ENCODE results near the gene EPHB6. TPM values are rescaled to one million over a fixed set of nuclear protein-coding genes. Genes with fewer than 3 reads are reported as not detected.

Gene EPHB6
- total RNA-seq, 1 donor from 2014 or later, result 4.4 TPM

DNA sequence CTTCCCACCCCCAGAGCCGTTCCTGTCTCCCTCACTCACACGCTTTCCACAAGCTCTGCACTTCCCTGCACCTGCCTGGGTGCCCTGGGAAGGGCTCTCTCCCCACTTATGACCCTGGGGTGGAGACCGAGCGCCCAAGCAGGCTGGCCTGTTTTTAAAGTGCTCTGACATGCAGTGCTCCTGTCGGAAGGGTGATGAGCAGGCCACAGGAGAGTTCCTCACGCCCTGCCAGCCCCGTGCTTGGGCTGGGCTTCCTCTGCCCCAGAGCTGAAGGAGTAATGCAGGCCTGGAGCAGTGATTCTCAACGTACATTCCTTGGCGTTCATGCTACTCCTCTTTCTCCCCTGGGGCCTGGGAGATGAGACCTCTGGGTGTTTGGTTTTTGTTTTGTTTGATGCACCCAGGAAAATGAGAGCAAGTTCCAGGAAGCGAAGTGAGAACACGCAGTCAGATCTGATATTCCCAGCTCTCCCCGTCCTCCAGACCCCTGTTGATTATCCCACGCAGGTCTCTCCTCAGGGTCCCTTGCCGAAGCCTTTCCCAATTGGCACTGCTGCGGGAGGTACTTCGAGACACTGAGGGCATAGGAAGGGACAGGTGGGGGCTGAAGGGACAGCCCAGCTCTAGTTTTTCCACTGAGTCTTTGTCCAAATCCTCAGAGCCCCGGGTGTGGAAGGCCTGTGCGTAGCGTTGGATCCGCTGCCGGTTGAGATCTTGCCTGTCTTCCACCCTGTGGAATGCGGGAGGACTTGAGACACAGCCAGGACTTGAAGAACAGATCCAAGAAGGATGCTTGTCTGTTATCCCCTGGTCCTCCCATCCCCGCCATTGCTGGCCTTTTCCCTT, 16.6 kb downstream of the EPHB6 start:
- Histone ChIP-seq H3K4me1 (no peaks in the 10 kb centered on the region), H3K27ac (replicated peaks) (no peak overlapping the region), H3K27me3 (ENCODE audit: low read depth) (peaks cover 27% of the 10 kb centered on the region), H3K9me3 (replicated peaks) (no peaks in the 10 kb centered on the region), H3K36me3 (no peaks in the 10 kb centered on the region), H3K4me3 (no peak overlapping the region)
- TF ChIP-seq CTCF (IDR thresholded peaks at IDR 0.05; ENCODE audit: borderline replicate concordance), result no peak
- no peak for DNase-seq
- intact Hi-C loops (cut with micrococcal nuclease), result no loop called here

DNA sequence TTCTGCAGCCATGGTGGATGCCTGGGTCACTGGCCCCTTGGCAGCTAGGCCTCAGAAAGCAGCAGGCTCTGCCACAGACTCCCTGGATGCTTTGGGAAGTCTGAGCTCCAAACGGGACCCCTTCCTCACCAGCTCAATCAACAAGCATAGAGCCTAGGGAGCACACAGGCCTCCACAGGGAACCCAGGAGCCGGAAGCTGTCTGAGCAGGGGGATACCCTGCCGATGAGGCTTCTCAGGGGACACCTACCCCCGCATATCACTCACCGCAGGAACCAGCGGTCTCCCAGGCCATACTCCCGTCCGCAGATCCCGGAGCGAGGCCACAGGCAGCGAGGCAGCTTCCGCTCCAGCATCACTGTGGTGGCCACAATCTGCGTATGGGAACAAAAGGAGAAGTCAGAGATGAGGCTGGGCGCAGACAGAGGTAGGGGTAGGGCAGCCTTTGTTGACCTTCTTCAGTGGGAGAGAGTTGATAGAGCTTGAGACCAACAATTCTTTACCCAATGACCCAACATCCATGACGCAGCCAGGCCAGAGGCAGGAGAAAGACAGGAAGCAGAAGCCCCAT, 17.3 kb downstream of the EPHB6 start:
- Histone ChIP-seq H3K4me3 (no peak overlapping the region), H3K36me3 (no peaks in the 10 kb centered on the region), H3K9me3 (replicated peaks) (no peaks in the 10 kb centered on the region), H3K4me1 (no peaks in the 10 kb centered on the region), H3K27ac (replicated peaks) (no peak overlapping the region), H3K27me3 (ENCODE audit: low read depth) (peaks cover 28% of the 10 kb centered on the region)
- intact Hi-C loops (cut with micrococcal nuclease), result no loop called here
- TF ChIP-seq CTCF (IDR thresholded peaks at IDR 0.05; ENCODE audit: borderline replicate concordance), result no peak
- no peak for DNase-seq

GRCh38 chr7:142873281-142873784, 18.5 kb downstream of the EPHB6 start:
- no peak for DNase-seq
- Histone ChIP-seq H3K9me3 (replicated peaks) (no peaks in the 10 kb centered on the region), H3K27me3 (ENCODE audit: low read depth) (peaks cover 29% of the 10 kb centered on the region), H3K27ac (replicated peaks) (no peak overlapping the region), H3K4me3 (no peak overlapping the region), H3K4me1 (no peaks in the 10 kb centered on the region), H3K36me3 (no peaks in the 10 kb centered on the region)
- TF ChIP-seq CTCF (IDR thresholded peaks at IDR 0.05; ENCODE audit: borderline replicate concordance), result no peak
- intact Hi-C loops (cut with micrococcal nuclease), result no loop called here

DNA sequence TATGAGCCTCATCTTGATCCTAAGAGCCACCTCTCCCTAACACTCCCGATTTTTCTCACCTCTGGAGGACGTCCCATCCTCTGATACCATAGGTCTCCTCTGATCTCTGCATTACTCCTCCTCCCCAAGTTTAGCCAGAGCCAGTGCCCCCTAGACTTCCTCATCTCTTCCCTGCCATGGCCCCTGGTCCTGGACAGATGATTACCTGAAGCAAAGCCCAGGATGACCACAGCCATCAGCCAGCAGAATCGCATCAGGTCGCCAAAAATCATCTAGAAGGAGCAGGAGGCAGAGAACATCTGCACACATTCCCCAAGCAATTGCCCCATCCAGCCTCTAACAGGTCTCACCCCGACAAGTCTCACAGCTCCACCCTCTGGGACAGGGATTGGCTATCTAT, 19.0 kb downstream of the EPHB6 start:
- DNase-seq, result no peak
- no peaks in the 10 kb centered on the region for H3K36me3 ChIP-seq
- intact Hi-C loops (cut with micrococcal nuclease), result no loop called here

GRCh38 chr7:142874409-142874808, 19.5 kb downstream of the EPHB6 start:
- Histone ChIP-seq H3K27me3 (ENCODE audit: low read depth) (peaks cover 40% of the 10 kb centered on the region), H3K27ac (replicated peaks) (no peak overlapping the region), H3K4me3 (no peak overlapping the region), H3K9me3 (replicated peaks) (no peaks in the 10 kb centered on the region), H3K4me1 (no peaks in the 10 kb centered on the region), H3K36me3 (no peaks in the 10 kb centered on the region)
- TF ChIP-seq CTCF (IDR thresholded peaks at IDR 0.05; ENCODE audit: borderline replicate concordance), result no peak
- DNase-seq, result no peak
- intact Hi-C loops (cut with micrococcal nuclease), result no loop called here

More for the DNA sequence above, 19.0 kb downstream of the EPHB6 start:
- no peaks in the 10 kb centered on the region for H3K4me1 ChIP-seq
- no peaks in the 10 kb centered on the region for H3K9me3 ChIP-seq (replicated peaks)
- H3K4me3 ChIP-seq, result no peak overlapping the region
- TF ChIP-seq CTCF (IDR thresholded peaks at IDR 0.05; ENCODE audit: borderline replicate concordance), result no peak
- no peak overlapping the region for H3K27ac ChIP-seq (replicated peaks)
- H3K27me3 ChIP-seq (ENCODE audit: low read depth), result peaks cover 35% of the 10 kb centered on the region

Data from left ventricle myocardium inferior (tissue), 1 donor.